Vagina (tissue), 2 donors: ENCODE measurements around the gene ELMO3. TPM values are rescaled to one million over a fixed set of nuclear protein-coding genes. Genes with fewer than 3 reads are reported as not detected.

Experiments
- DNase-seq, 2 donors: peaks; one replicate each; pipeline ENCODE4 v3.0.0-alpha.2; 2017; ENCODE audit errors: extremely low spot score in 2 of 2
- H3K27ac ChIP-seq: fragments of 200-600 bp; sonication (generic); one replicate; pipeline ENCODE4 v1.5.1; 2019
- H3K27me3 ChIP-seq: fragments of 200-600 bp; sonication (generic); one replicate; pipeline ENCODE4 v1.5.1; 2019
- H3K36me3 ChIP-seq, 2 donors: fragments of 200-600 bp; sonication (generic); one replicate each; pipeline ENCODE4 v1.5.1; 2017 to 2019
- H3K4me1 ChIP-seq: fragments of 200-600 bp; sonication (generic); one replicate; pipeline ENCODE4 v1.5.1; 2019
- H3K4me3 ChIP-seq, 2 donors: fragments of 200-600 bp; sonication (generic); 1 replicate in 1 of 2; 2 replicates in 1 of 2; pipeline ENCODE4 v1.5.1; 2016 to 2019
- H3K9me3 ChIP-seq: fragments of 200-600 bp; sonication (generic); one replicate; pipeline ENCODE4 v1.5.1; 2019
- CTCF ChIP-seq, 3 experiments: fragments of 450-650 bp in 2 of 3; fragments of 200-600 bp in 1 of 3; sonication (generic) in 1 of 3; IDR thresholded peaks; one replicate each; pipeline ENCODE4 v1.5.1; 2017 to 2019; ENCODE audit warnings: antibody characterized with exemption in 3 of 3, mild to moderate bottlenecking in 2 of 3, moderate library complexity in 2 of 3
- POLR2A ChIP-seq, 2 donors: fragments of 450-650 bp; IDR thresholded peaks; one replicate each; pipeline ENCODE4 v1.6.1; 2017; ENCODE audit warnings: antibody characterized with exemption in 2 of 2, mild to moderate bottlenecking in 2 of 2, moderate library complexity in 2 of 2
- POLR2AphosphoS5 ChIP-seq, 2 donors: sonication (generic); formaldehyde crosslinking; IDR thresholded peaks; one replicate each; pipeline ENCODE4 v1.9.0; 2017; ENCODE audit warnings: antibody characterized with exemption in 2 of 2, mild to moderate bottlenecking in 2 of 2, low read depth in 1 of 2; ENCODE audit not compliant: insufficient read depth in 1 of 2
- intact Hi-C: fragments of 100-400 bp; cut with DNase I; formaldehyde crosslinking; loops from one replicate; pipeline ENCODE4 v1.15.1; 2023
- total RNA-seq: library from RNA; depleted of rRNA; stranded (reverse); fragments of >200 nt; gene quantifications from one replicate; pipeline ENCODE4 v1.2.3, GENCODE V29; 2016

Gene ELMO3
- total RNA-seq, 1 donor from 2014 or later = 21.6 TPM

- TF ChIP-seq POLR2AphosphoS5 (IDR thresholded peaks at IDR 0.05; ENCODE audit: insufficient read depth in 1 of 2, low read depth in 1 of 2) = no peak
Observed at GRCh38 chr16:67238806-67239470, 40.0 kb downstream of the ELMO3 start.

GRCh38 chr16:67240506-67240905 is 41.6 kb downstream of the ELMO3 start:
- no peak for TF ChIP-seq POLR2AphosphoS5 (IDR thresholded peaks at IDR 0.05; ENCODE audit: insufficient read depth in 1 of 2, low read depth in 1 of 2)
- TF ChIP-seq POLR2A (IDR thresholded peaks at IDR 0.05) = no peak
- TF ChIP-seq CTCF (IDR thresholded peaks at IDR 0.05) = no peak

More at GRCh38 chr16:67238806-67239470, 40.0 kb downstream of the ELMO3 start:
- intact Hi-C loops = no loop called here
- Histone ChIP-seq H3K27me3 (no peaks in the 10 kb centered on the region), H3K9me3 (no peaks in the 10 kb centered on the region), H3K36me3 (peaks cover 0 to 38% of the 10 kb centered on the region in 2 donors), H3K27ac (no peak overlapping the region), H3K4me3 (no peak overlapping the region), H3K4me1 (peaks cover 5% of the 10 kb centered on the region)
- DNase-seq = no peak

GRCh38 chr16:67241008-67241900 is 42.3 kb downstream of the ELMO3 start:
- intact Hi-C loops = no loop called here
- DNase-seq = no peak
- H3K4me3 ChIP-seq = no peak overlapping the region
- H3K36me3 ChIP-seq = peaks cover 0 to 22% of the 10 kb centered on the region in 2 donors
- H3K9me3 ChIP-seq = no peaks in the 10 kb centered on the region
- no peaks in the 10 kb centered on the region for H3K27me3 ChIP-seq
- no peak for TF ChIP-seq POLR2A (IDR thresholded peaks at IDR 0.05)
- no peak for TF ChIP-seq CTCF (IDR thresholded peaks at IDR 0.05)
- TF ChIP-seq POLR2AphosphoS5 (IDR thresholded peaks at IDR 0.05; ENCODE audit: insufficient read depth in 1 of 2, low read depth in 1 of 2) = no peak
- peak overlapping the region; percentile 63 for H3K27ac ChIP-seq
- H3K4me1 ChIP-seq = peaks cover 28% of the 10 kb centered on the region

More at GRCh38 chr16:67240506-67240905, 41.6 kb downstream of the ELMO3 start:
- intact Hi-C loops = no loop called here
- peaks cover 21% of the 10 kb centered on the region for H3K4me1 ChIP-seq
- H3K9me3 ChIP-seq = no peaks in the 10 kb centered on the region
- no peak for DNase-seq
- no peak overlapping the region for H3K27ac ChIP-seq
- H3K27me3 ChIP-seq = no peaks in the 10 kb centered on the region
- H3K36me3 ChIP-seq = peaks cover 0 to 29% of the 10 kb centered on the region in 2 donors
- H3K4me3 ChIP-seq = no peak overlapping the region

DNA sequence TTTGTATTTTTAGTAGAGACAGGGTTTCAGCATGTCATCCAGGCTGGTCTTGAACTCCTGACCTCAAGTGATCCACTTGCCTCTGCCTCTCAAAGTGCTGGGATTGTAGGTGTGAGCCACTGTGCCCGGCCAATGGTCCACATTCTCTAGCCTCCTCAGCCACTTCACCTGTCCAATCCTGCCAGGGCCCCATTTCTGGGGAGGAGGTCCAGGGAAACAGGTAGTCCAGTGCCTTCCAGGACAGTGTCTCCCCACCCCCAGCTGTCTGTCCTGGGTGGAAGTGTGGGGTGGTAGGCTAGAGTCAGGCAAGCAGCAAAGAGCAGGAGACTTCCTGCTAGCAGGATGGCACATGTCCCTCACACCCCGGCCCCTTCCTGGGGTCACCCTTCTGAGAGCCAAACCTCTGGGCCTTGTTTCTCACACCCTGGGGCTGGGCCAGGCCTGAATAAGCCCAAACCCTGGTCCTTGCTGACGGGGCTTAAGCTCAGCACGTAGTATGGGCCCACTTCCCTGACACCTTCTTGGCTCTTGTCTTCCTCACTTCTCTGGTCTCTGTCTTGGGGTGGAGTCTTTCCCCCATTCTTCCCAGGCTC is 43.3 kb downstream of the ELMO3 start:
- peaks cover 37% of the 10 kb centered on the region for H3K4me1 ChIP-seq
- no peaks in the 10 kb centered on the region for H3K27me3 ChIP-seq
- no peaks in the 10 kb centered on the region for H3K9me3 ChIP-seq
- peak overlapping the region; percentile 6 for H3K27ac ChIP-seq
- TF ChIP-seq CTCF (IDR thresholded peaks at IDR 0.05) (no peak), POLR2A (IDR thresholded peaks at IDR 0.05) (no peak), POLR2AphosphoS5 (IDR thresholded peaks at IDR 0.05; ENCODE audit: insufficient read depth in 1 of 2, low read depth in 1 of 2) (no peak)
- peaks cover 0 to 12% of the 10 kb centered on the region in 2 donors for H3K36me3 ChIP-seq
- intact Hi-C loops = no loop called here
- no peak for DNase-seq
- no peak overlapping the region for H3K4me3 ChIP-seq

- peaks cover 47% of the 10 kb centered on the region for H3K4me1 ChIP-seq
- H3K36me3 ChIP-seq = peaks cover 0 to 1% of the 10 kb centered on the region in 2 donors
Observed at GRCh38 chr16:67243481-67243880, 44.5 kb downstream of the ELMO3 start.

More at GRCh38 chr16:67243481-67243880, 44.5 kb downstream of the ELMO3 start:
- H3K27me3 ChIP-seq = no peaks in the 10 kb centered on the region
- peak overlapping the region; percentile 85 for H3K27ac ChIP-seq
- intact Hi-C loops = no loop called here
- no peak overlapping the region for H3K4me3 ChIP-seq
- no peak for DNase-seq
- TF ChIP-seq CTCF (IDR thresholded peaks at IDR 0.05) (no peak), POLR2AphosphoS5 (IDR thresholded peaks at IDR 0.05; ENCODE audit: insufficient read depth in 1 of 2, low read depth in 1 of 2) (no peak), POLR2A (IDR thresholded peaks at IDR 0.05) (no peak)
- H3K9me3 ChIP-seq = no peaks in the 10 kb centered on the region
